DMS153 (cell line): ENCODE measurements around the gene ITGB1.

ENCODE experiments used
- DNase-seq: peaks from one replicate; lab custom pipeline; 2025; lab: John Stamatoyannopoulos, UW

The ITGB1 gene

GRCh38 chr10:32955790-32956189 lies 2.2 kb downstream of the ITGB1 start:
- no peak for DNase-seq

- DNase-seq: no peak
These were observed 2.7 kb downstream of the ITGB1 start for GRCh38 chr10:32955299-32955772.

GRCh38 chr10:32954545-32955298 lies 3.3 kb downstream of the ITGB1 start:
- DNase-seq: no peak

- no peak for DNase-seq
These were observed 4.0 kb downstream of the ITGB1 start for GRCh38 chr10:32954080-32954479.

- no peak for DNase-seq
These were observed 4.6 kb downstream of the ITGB1 start for GRCh38 chr10:32953277-32953927.

- no peak for DNase-seq
These were observed 5.3 kb downstream of the ITGB1 start for GRCh38 chr10:32952541-32953276.

GRCh38 chr10:32952094-32952493 lies 5.9 kb downstream of the ITGB1 start:
- no peak for DNase-seq

- no peak for DNase-seq
These were observed 6.9 kb downstream of the ITGB1 start for GRCh38 chr10:32951111-32951510.

- DNase-seq: no peak
These were observed 7.4 kb downstream of the ITGB1 start for GRCh38 chr10:32950591-32951108.

- DNase-seq: no peak
These were observed 8.8 kb downstream of the ITGB1 start for GRCh38 chr10:32949221-32949678.

GRCh38 chr10:32948451-32948850 lies 9.6 kb downstream of the ITGB1 start:
- no peak for DNase-seq

- no peak for DNase-seq
These were observed 10.4 kb downstream of the ITGB1 start for GRCh38 chr10:32947586-32947985.

GRCh38 chr10:32946108-32946507 lies 11.9 kb downstream of the ITGB1 start:
- DNase-seq: no peak

GRCh38 chr10:32943854-32944661 lies 14.0 kb downstream of the ITGB1 start:
- no peak for DNase-seq

GRCh38 chr10:32943395-32943794 lies 14.6 kb downstream of the ITGB1 start:
- DNase-seq: no peak

- DNase-seq: no peak
These were observed 15.9 kb downstream of the ITGB1 start for GRCh38 chr10:32942081-32942480.

- no peak for DNase-seq
These were observed 16.7 kb downstream of the ITGB1 start for GRCh38 chr10:32941357-32941756.

- DNase-seq: no peak
These were observed 17.4 kb downstream of the ITGB1 start for GRCh38 chr10:32940321-32941301.

GRCh38 chr10:32939296-32940111 lies 18.5 kb downstream of the ITGB1 start:
- DNase-seq: no peak
